ENCODE results near the gene RASA1.
A peak's percentile ranks its signal among the peaks of the same experiment; 100 is the strongest.

RASA1 gene

DNA sequence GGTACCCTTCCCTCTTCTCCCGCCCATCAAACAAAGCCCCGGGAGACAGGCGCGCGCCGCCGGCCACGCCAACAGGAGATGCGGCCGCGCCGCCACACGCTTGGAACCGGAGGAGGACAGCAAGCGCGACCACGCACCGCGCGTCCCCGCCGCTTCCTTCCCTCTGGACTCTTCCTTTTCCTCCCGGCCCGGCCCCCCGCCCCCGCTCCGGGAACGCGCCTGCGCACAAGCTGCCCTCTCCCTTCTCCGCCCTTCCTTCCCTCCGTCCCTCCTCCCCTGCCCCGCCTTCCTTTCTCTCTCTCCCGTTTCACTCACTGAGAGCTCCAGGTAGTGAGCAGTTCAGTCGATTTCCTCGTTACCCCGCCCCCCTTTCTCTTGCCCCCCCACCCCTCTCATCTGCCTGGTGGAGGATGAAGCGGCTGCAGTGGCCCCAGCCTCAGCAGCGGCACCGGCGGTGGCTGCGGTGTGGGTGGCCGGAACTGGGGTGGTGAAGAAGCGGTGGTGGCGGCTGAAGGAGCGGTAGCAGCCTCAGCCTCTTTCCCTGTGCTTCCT is at the start of gene RASA1:
TSS of gene RASA1 (plus strand) at position 310 of the 552 bp plus-strand sequence. CDS start 569 bp downstream, outside the sequence.
- Mint-ChIP-seq H3K4me3 (peak within 1 kb of the TSS; percentile 99), H3K27me3 (ENCODE audit: low read depth, poor library complexity) (peaks cover 10% of the 10 kb centered on the region), H3K36me3 (ENCODE audit: low read depth) (peaks cover 23% of the 10 kb centered on the region), H3K9me3 (peaks cover 4% of the 10 kb centered on the region), H3K4me1 (peaks cover 25% of the 10 kb centered on the region), H3K27ac (peak within 1 kb of the TSS; percentile 99)
- DNase-seq, result peak; percentile 99
- TF ChIP-seq CTCF (IDR thresholded peaks at IDR 0.05), result no peak

DNA sequence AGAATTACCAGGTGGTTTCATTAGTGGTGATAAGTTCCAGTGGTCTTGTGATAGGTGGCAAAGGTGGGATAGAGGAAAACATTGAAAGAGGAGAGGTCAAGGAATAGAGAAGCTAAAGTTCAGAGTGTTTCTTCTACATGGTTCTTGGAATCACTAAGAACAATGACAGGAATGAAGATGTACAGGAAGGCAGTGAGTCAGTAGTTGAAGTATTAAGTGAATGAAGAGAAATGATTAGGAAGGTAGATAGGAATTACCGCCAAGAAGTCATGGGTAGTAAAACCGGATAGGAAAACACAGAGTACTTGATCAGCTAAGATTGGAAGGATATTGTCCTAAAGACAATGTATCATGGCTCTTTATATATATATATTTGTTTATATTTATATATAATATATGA is 37.9 kb upstream of the RASA1 start:
- Mint-ChIP-seq H3K27me3 (ENCODE audit: low read depth, poor library complexity) (peaks cover 7% of the 10 kb centered on the region), H3K27ac (no peak overlapping the region), H3K36me3 (ENCODE audit: low read depth) (no peaks in the 10 kb centered on the region), H3K4me1 (no peaks in the 10 kb centered on the region), H3K9me3 (no peaks in the 10 kb centered on the region), H3K4me3 (no peak overlapping the region)
- no peak for TF ChIP-seq CTCF (IDR thresholded peaks at IDR 0.05)
- DNase-seq, result no peak

- Mint-ChIP-seq H3K4me3 (no peak overlapping the region), H3K9me3 (no peaks in the 10 kb centered on the region), H3K27me3 (ENCODE audit: low read depth, poor library complexity) (peaks cover 7% of the 10 kb centered on the region), H3K36me3 (ENCODE audit: low read depth) (no peaks in the 10 kb centered on the region), H3K4me1 (no peaks in the 10 kb centered on the region), H3K27ac (no peak overlapping the region)
- TF ChIP-seq CTCF (IDR thresholded peaks at IDR 0.05), result no peak
- DNase-seq, result no peak
Measured at GRCh38 chr5:87231037-87231808, 36.5 kb upstream of the RASA1 start.

DNA sequence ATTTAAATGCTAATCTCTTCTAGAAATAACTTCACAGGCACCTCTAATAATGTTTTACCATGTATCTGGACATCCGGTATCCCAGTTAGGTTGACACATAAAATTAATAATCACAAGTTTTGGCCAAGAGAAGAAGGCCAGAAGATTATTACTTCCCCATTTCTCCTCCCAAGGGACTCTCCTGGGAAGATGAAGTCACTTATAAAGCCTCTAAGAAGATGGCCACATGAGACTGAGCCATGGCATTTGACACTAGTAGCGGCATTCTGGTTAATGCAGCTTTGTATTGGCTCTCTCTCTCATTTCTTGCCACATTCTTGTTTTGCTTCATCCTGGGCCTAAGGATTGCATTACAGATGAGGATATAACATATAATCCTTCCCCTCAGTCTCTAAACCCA is 34.5 kb upstream of the RASA1 start:
- Mint-ChIP-seq H3K27me3 (ENCODE audit: low read depth, poor library complexity) (peaks cover 7% of the 10 kb centered on the region), H3K27ac (no peak overlapping the region), H3K9me3 (no peaks in the 10 kb centered on the region), H3K36me3 (ENCODE audit: low read depth) (no peaks in the 10 kb centered on the region), H3K4me1 (no peaks in the 10 kb centered on the region), H3K4me3 (no peak overlapping the region)
- DNase-seq, result no peak
- no peak for TF ChIP-seq CTCF (IDR thresholded peaks at IDR 0.05)

DNA sequence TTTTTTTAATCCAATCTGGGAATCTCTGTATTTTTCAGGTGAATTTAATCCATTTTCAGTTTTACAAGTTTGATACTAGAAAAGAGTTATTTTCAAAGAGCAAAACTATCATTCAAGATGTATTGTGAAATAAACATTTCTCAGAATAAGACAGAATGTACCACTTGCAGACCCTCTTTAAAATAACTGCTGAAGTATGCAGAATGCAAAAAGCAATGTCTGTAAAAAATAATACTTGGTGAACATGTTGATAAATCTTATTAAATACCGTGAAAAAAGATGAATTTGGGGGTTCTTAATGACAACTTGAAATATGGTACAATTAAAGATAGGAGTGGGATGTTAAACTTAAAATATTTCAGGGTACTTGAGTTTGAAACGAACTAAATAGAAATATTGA is 26.1 kb upstream of the RASA1 start:
- Mint-ChIP-seq H3K36me3 (ENCODE audit: low read depth) (no peaks in the 10 kb centered on the region), H3K27ac (no peak overlapping the region), H3K27me3 (ENCODE audit: low read depth, poor library complexity) (peaks cover 5% of the 10 kb centered on the region), H3K9me3 (no peaks in the 10 kb centered on the region), H3K4me1 (no peaks in the 10 kb centered on the region), H3K4me3 (no peak overlapping the region)
- no peak for DNase-seq
- no peak for TF ChIP-seq CTCF (IDR thresholded peaks at IDR 0.05)

DNA sequence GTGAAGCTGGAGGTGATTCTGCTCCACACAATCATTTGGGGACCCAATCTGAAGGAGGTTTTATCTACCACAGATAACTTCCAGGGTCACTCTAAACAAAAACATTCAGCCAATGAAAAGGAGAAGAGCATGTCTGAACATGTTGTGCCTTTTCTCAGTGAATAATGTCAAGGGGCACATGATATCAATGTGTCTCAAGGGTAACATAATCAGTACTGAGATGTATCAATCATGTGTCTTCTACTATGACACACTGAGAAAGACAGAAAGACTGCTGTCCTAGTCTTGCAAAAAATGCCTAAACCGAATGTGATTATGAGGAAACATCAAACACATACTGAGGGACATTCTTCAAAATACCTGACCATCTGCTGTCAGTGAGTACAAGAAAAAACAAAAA is 25.4 kb upstream of the RASA1 start:
- H3K4me3 Mint-ChIP-seq, result no peak overlapping the region
- H3K4me1 Mint-ChIP-seq, result no peaks in the 10 kb centered on the region
- TF ChIP-seq CTCF (IDR thresholded peaks at IDR 0.05), result no peak
- peak overlapping the region; percentile 64 for H3K27ac Mint-ChIP-seq
- H3K36me3 Mint-ChIP-seq (ENCODE audit: low read depth), result no peaks in the 10 kb centered on the region
- H3K9me3 Mint-ChIP-seq, result no peaks in the 10 kb centered on the region
- peaks cover 5% of the 10 kb centered on the region for H3K27me3 Mint-ChIP-seq (ENCODE audit: low read depth, poor library complexity)
- no peak for DNase-seq
